ENCODE results near the gene TMEM132A. TPM values are rescaled to one million over a fixed set of nuclear protein-coding genes. Genes with fewer than 3 reads are reported as not detected.

Gene TMEM132A
- total and polyA plus RNA-seq, 2 donors (not counting 1 experiment from before 2014, with no cell fraction given), result 6.9 to 13.2 TPM

GRCh38 chr11:60981515-60981914 lies 57.3 kb downstream of the TMEM132A start:
- Histone ChIP-seq H3K4me1 (ENCODE audit: control insufficient read depth, extremely low read depth, insufficient read depth, low read length) (peaks cover 3% of the 10 kb centered on the region), H3K36me3 (ENCODE audit: control insufficient read depth, insufficient read depth, low read length) (no peaks in the 10 kb centered on the region), H3K4me3 (replicated peaks in 1 of 4; ENCODE audit: control extremely low read depth in 1 of 4, insufficient read depth in 1 of 4, low read depth in 3 of 4, low read length in 4 of 4) (no peak overlapping the region), H3K4me2 (ENCODE audit: extremely low read depth, insufficient read depth, low read length) (no peak overlapping the region), H4K20me1 (ENCODE audit: control insufficient read depth, extremely low read depth, insufficient read depth, low read length) (no peaks in the 10 kb centered on the region), H3K27me3 (ENCODE audit: control insufficient read depth, insufficient read depth, low read length) (no peaks in the 10 kb centered on the region), H2AFZ (ENCODE audit: low read length) (no peak overlapping the region), H3K79me2 (ENCODE audit: control insufficient read depth, insufficient read depth, low read length) (no peaks in the 10 kb centered on the region), H3K27ac (ENCODE audit: insufficient read depth, low read length) (no peak overlapping the region), H3K9ac (ENCODE audit: insufficient read depth, low read length) (no peak overlapping the region), H3K9me3 (ENCODE audit: control insufficient read depth, insufficient read depth, low read depth, low read length) (no peaks in the 10 kb centered on the region)
- no peak for DNase-seq (ENCODE audit: low read depth in 2 of 2)
- TF ChIP-seq EZH2 (IDR thresholded peaks at IDR 0.05; ENCODE audit: low read length, missing control alignments) (no peak), CTCF (conservative IDR thresholded peaks at IDR 0.05 in 1 of 2, IDR thresholded peaks at IDR 0.05 in 1 of 2; ENCODE audit: low read depth in 1 of 2, low read length in 2 of 2) (no peak)

DNA sequence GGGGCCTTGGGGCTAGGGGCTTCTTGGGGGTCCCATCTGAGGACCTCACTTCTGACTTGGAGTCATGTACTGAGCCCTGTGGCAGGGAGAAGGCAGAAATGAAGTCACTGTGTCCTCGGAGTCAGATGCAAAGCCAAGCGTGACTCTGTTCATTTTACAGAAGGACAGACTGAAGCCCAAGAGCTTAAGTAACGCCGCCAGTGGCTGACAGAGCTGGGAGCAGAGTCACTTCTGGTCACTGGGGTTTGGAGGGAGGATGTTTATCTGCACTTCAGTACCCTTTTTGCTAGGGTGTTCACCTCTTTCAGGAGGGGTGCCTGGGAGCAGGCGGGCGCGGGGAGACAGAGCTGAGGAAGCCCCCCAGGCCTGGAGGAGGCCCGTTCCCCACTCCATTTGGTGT lies 57.9 kb downstream of the TMEM132A start:
- no peak overlapping the region for H2AFZ ChIP-seq (ENCODE audit: low read length)
- no peaks in the 10 kb centered on the region for H3K27me3 ChIP-seq (ENCODE audit: control insufficient read depth, insufficient read depth, low read length)
- peaks cover 3% of the 10 kb centered on the region for H3K4me1 ChIP-seq (ENCODE audit: control insufficient read depth, extremely low read depth, insufficient read depth, low read length)
- no peak overlapping the region for H3K27ac ChIP-seq (ENCODE audit: insufficient read depth, low read length)
- no peak overlapping the region for H3K4me3 ChIP-seq (replicated peaks in 1 of 4; ENCODE audit: control extremely low read depth in 1 of 4, insufficient read depth in 1 of 4, low read depth in 3 of 4, low read length in 4 of 4)
- no peak overlapping the region for H3K4me2 ChIP-seq (ENCODE audit: extremely low read depth, insufficient read depth, low read length)
- no peak overlapping the region for H3K9ac ChIP-seq (ENCODE audit: insufficient read depth, low read length)
- H3K9me3 ChIP-seq (ENCODE audit: control insufficient read depth, insufficient read depth, low read depth, low read length), result no peaks in the 10 kb centered on the region
- H4K20me1 ChIP-seq (ENCODE audit: control insufficient read depth, extremely low read depth, insufficient read depth, low read length), result no peaks in the 10 kb centered on the region
- no peak for DNase-seq (ENCODE audit: low read depth in 2 of 2)
- TF ChIP-seq CTCF (conservative IDR thresholded peaks at IDR 0.05 in 1 of 2, IDR thresholded peaks at IDR 0.05 in 1 of 2; ENCODE audit: low read depth in 1 of 2, low read length in 2 of 2) (no peak), EZH2 (IDR thresholded peaks at IDR 0.05; ENCODE audit: low read length, missing control alignments) (no peak)
- no peaks in the 10 kb centered on the region for H3K79me2 ChIP-seq (ENCODE audit: control insufficient read depth, insufficient read depth, low read length)
- no peaks in the 10 kb centered on the region for H3K36me3 ChIP-seq (ENCODE audit: control insufficient read depth, insufficient read depth, low read length)

DNA sequence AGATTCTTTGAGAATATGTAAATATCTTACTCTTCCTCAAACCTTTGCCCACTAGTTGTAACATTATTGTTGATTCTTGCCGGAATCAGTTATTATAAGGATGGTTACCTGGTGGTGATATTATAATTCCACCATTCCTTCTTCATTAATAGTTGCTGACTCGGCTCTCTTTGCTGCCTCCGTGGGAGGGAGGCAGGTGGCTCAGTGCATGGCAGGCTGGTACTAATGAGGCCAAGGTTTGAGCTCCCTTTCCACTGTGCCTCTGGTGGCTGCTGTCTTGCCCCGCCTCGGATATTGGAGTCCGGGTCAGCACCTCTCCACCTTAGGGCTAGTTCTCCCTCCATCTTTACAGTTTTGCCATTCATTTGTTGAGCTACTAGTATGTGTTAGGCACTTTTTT lies 59.9 kb downstream of the TMEM132A start:
- H2AFZ ChIP-seq (ENCODE audit: low read length), result no peak overlapping the region
- no peak for DNase-seq (ENCODE audit: low read depth in 2 of 2)
- H3K36me3 ChIP-seq (ENCODE audit: control insufficient read depth, insufficient read depth, low read length), result no peaks in the 10 kb centered on the region
- H3K9me3 ChIP-seq (ENCODE audit: control insufficient read depth, insufficient read depth, low read depth, low read length), result no peaks in the 10 kb centered on the region
- TF ChIP-seq CTCF (conservative IDR thresholded peaks at IDR 0.05 in 1 of 2, IDR thresholded peaks at IDR 0.05 in 1 of 2; ENCODE audit: low read depth in 1 of 2, low read length in 2 of 2) (no peak), EZH2 (IDR thresholded peaks at IDR 0.05; ENCODE audit: low read length, missing control alignments) (no peak)
- H3K4me3 ChIP-seq (replicated peaks in 1 of 4; ENCODE audit: control extremely low read depth in 1 of 4, insufficient read depth in 1 of 4, low read depth in 3 of 4, low read length in 4 of 4), result no peak overlapping the region
- H3K79me2 ChIP-seq (ENCODE audit: control insufficient read depth, insufficient read depth, low read length), result no peaks in the 10 kb centered on the region
- no peak overlapping the region for H3K27ac ChIP-seq (ENCODE audit: insufficient read depth, low read length)
- H3K4me1 ChIP-seq (ENCODE audit: control insufficient read depth, extremely low read depth, insufficient read depth, low read length), result peaks cover 3% of the 10 kb centered on the region
- H4K20me1 ChIP-seq (ENCODE audit: control insufficient read depth, extremely low read depth, insufficient read depth, low read length), result no peaks in the 10 kb centered on the region
- H3K9ac ChIP-seq (ENCODE audit: insufficient read depth, low read length), result no peak overlapping the region
- peaks cover 2% of the 10 kb centered on the region for H3K27me3 ChIP-seq (ENCODE audit: control insufficient read depth, insufficient read depth, low read length)
- no peak overlapping the region for H3K4me2 ChIP-seq (ENCODE audit: extremely low read depth, insufficient read depth, low read length)
